ENCODE results near the gene GTF2A1.

Gene GTF2A1

GRCh38 chr14:81129242-81129641 lies 91.5 kb downstream of the GTF2A1 start:
- no peak for DNase-seq

GRCh38 chr14:81127785-81128184 lies 93.0 kb downstream of the GTF2A1 start:
- peak; percentile 18 for DNase-seq

GRCh38 chr14:81125536-81125935 lies 95.2 kb downstream of the GTF2A1 start:
- no peak for DNase-seq

All from GF-D8 (cell line).